Ectodermal cell (in vitro differentiated cells): ENCODE measurements around the gene ARSD.

ENCODE experiments used
- H3K27ac ChIP-seq: 2 replicates; pipeline ENCODE4 v1.7.0; 2013; ENCODE audit warnings: mild to moderate bottlenecking, low read depth, low read length; ENCODE audit not compliant: insufficient read depth, poor library complexity, severe bottlenecking
- H3K27me3 ChIP-seq: 2 replicates; pipeline ENCODE4 v1.7.0; 2013; ENCODE audit warnings: mild to moderate bottlenecking, low read length; ENCODE audit not compliant: insufficient read depth, control insufficient read depth, poor library complexity, severe bottlenecking
- H3K36me3 ChIP-seq: one replicate; pipeline ENCODE4 v1.7.0; 2013; ENCODE audit warnings: low read length; ENCODE audit not compliant: control insufficient read depth, insufficient read depth
- H3K4me1 ChIP-seq: one replicate; pipeline ENCODE4 v1.7.0; 2013; ENCODE audit warnings: low read length; ENCODE audit not compliant: control insufficient read depth, insufficient read depth
- H3K4me3 ChIP-seq: 2 replicates; pipeline ENCODE4 v1.7.0; 2013; ENCODE audit warnings: low read depth, low read length, control low read depth; ENCODE audit not compliant: insufficient read depth
- H3K9me3 ChIP-seq: 2 replicates; pipeline ENCODE4 v1.7.0; 2013; ENCODE audit warnings: mild to moderate bottlenecking, low read length, moderate library complexity; ENCODE audit not compliant: control insufficient read depth
- WGBS, 2 experiments: methylation state at CpG; one replicate each; pipeline ENCODE4 v1.1.7; 2013; ENCODE audit warnings: missing lambda C conversion rate in 2 of 2; 5-methylcytosine and 5-hydroxymethylcytosine counted together

ARSD gene

GRCh38 chrX:2855761-2856160 lies 73.4 kb downstream of the ARSD start:
- H3K4me1 ChIP-seq: no peaks in the 10 kb centered on the region
- 95 to 97% methylated on average over 2 of the region's 2 CpGs for WGBS, 2 experiments
- H3K36me3 ChIP-seq: peaks cover 6% of the 10 kb centered on the region
- H3K27me3 ChIP-seq: no peaks in the 10 kb centered on the region
- no peak overlapping the region for H3K27ac ChIP-seq
- no peak overlapping the region for H3K4me3 ChIP-seq
- no peaks in the 10 kb centered on the region for H3K9me3 ChIP-seq

GRCh38 chrX:2854918-2855317 lies 74.2 kb downstream of the ARSD start:
- H3K4me1 ChIP-seq: no peaks in the 10 kb centered on the region
- H3K27me3 ChIP-seq: no peaks in the 10 kb centered on the region
- peaks cover 6% of the 10 kb centered on the region for H3K36me3 ChIP-seq
- 92 to 96% methylated on average over 21 of the region's 21 CpGs for WGBS, 2 experiments
- H3K27ac ChIP-seq: no peak overlapping the region
- H3K9me3 ChIP-seq: no peaks in the 10 kb centered on the region
- no peak overlapping the region for H3K4me3 ChIP-seq
